ENCODE results near the gene FTCD. TPM values are rescaled to one million over a fixed set of nuclear protein-coding genes. Genes with fewer than 3 reads are reported as not detected.

Gene FTCD
- total and polyA plus RNA-seq, 2 of the 8 experiments (the other 6 are each of a cell fraction or from before 2014, with no cell fraction given) = 3.3 to 4.9 TPM

GRCh38 chr21:46156678-46157077 is 1.3 kb upstream of the FTCD start (continued):
- TF ChIP-seq RBBP5 (IDR thresholded peaks at IDR 0.05; ENCODE audit: borderline replicate concordance, low read depth, low read length) = no peak
- no peak for TF ChIP-seq NRF1 (IDR thresholded peaks at IDR 0.05; ENCODE audit: low read depth, low read length)
- TF ChIP-seq BCL11A (IDR thresholded peaks at IDR 0.05; ENCODE audit: low read depth in 2 of 2, low read length in 2 of 2) = no peak

Measured in H1 (cell line).